ENCODE measurements around the gene RPS6KL1.

RPS6KL1 gene

DNA sequence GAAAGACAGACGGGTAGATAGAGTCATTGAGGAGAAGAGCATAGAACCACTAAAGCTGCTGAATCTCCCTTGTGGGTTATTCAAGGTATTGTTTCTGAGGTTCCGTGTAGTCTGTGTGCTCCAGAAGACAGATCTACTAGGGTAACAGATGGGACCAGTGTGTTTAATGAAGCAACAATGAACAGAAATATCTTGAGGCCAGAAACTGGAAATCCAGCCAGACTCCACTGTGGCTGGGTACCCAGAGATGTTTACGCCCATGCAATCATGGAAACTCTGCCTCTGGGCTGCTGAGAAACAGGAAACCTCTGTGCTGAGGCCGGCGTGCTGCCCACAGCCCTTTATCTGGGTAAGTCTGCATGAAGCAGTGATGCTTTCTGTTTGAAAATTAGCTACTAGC is 55.4 kb downstream of the RPS6KL1 start:
- no peaks in the 10 kb centered on the region for H3K36me3 ChIP-seq (replicated peaks)
- in situ Hi-C loops (cut with MboI; ENCODE audit: low sequenced_read_pairs), result no loop called here
- DNase-seq (ENCODE audit: low spot score in 2 of 2), result no peak
- no peaks in the 10 kb centered on the region for H3K27me3 ChIP-seq (ENCODE audit: low read depth)
- no peaks in the 10 kb centered on the region for H3K9me3 ChIP-seq
- no peaks in the 10 kb centered on the region for H3K4me1 ChIP-seq
- H3K4me3 ChIP-seq, result no peak overlapping the region

DNA sequence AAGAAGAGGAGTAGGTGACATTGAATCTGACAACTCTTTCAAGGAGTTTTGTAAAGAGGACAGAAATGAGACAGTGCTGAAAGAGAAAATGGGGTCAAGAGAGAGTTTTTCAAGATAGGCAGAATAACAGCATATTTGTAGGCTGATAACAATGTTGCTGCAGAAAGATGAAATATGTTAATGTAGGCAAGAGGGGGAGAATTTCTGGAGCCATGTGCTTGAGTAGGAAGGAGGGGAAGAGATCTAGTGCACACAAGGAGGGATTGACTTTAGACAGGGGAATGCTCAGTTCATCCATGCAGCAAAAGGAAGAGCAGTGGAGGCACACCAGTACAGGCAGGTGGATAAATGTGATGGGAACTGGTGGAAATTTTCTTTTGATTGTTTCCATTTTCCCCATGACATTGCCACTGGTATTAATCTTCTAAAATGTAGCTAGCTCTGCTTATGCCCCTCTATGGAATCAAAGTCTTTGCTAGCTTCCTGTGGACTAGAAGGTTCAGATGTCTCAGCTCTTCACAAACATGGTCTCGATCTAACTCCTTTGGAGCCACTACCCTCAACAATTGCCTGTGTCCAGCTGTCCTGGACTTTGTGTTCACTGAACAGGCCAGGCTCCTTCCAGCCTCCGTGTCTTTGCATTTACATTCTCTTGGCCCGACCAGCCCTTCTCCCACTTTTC is 56.2 kb downstream of the RPS6KL1 start:
- Histone ChIP-seq H3K4me3 (no peak overlapping the region), H3K4me1 (no peaks in the 10 kb centered on the region), H3K36me3 (replicated peaks) (no peaks in the 10 kb centered on the region), H3K9me3 (no peaks in the 10 kb centered on the region), H3K27me3 (ENCODE audit: low read depth) (no peaks in the 10 kb centered on the region)
- in situ Hi-C loops (cut with MboI; ENCODE audit: low sequenced_read_pairs), result no loop called here
- DNase-seq (ENCODE audit: low spot score in 2 of 2), result no peak

DNA sequence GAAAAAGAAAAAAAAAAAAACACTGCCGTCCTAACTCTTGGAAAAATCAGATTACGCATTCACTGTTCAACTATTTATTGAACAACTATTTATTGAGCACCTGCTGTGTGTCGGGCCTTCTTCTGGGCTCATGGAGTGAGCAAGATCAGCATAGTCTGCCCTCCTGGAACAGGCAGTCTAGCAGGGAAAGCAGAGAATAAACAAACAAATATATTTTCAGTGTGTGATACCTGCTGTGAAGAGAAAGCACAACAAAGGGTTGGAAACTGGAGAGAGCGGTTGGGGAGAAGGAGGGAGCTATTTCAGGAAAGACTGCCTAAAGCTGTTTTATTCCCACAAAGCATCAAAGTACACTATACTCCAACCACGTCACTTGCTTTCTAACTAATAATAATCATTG is 57.9 kb downstream of the RPS6KL1 start:
- in situ Hi-C loops (cut with MboI; ENCODE audit: low sequenced_read_pairs), result no loop called here
- no peaks in the 10 kb centered on the region; the same call in 1 of the 2 replicates for H3K4me1 ChIP-seq
- no peaks in the 10 kb centered on the region for H3K27me3 ChIP-seq (ENCODE audit: low read depth)
- H3K36me3 ChIP-seq (replicated peaks), result no peaks in the 10 kb centered on the region
- no peak for DNase-seq (ENCODE audit: low spot score in 2 of 2)
- no peak overlapping the region for H3K4me3 ChIP-seq
- H3K9me3 ChIP-seq, result no peaks in the 10 kb centered on the region

DNA sequence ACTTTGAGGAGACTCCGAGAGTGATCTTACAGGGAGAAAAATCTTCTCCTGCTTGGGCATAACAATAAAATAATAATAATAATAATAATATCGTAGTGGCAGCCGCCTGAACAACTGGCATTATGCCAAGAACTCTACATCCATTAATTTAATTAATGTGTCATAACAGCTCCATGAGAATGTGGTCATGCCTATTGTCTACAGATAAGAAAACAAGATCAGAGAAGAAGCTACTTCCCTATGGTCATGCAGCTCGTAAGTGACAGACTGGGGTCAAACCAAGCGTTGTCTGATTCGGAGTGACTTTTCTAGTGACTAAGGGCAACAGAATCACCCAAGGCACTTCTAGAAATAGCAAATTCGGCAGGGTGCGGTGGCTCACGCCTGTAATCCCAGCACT is 58.9 kb downstream of the RPS6KL1 start:
- in situ Hi-C loops (cut with MboI; ENCODE audit: low sequenced_read_pairs), result no loop called here
- H3K4me3 ChIP-seq, result no peak overlapping the region
- H3K36me3 ChIP-seq (replicated peaks), result no peaks in the 10 kb centered on the region
- no peaks in the 10 kb centered on the region for H3K9me3 ChIP-seq
- no peaks in the 10 kb centered on the region; the same call in 1 of the 2 replicates for H3K4me1 ChIP-seq
- H3K27me3 ChIP-seq (ENCODE audit: low read depth), result no peaks in the 10 kb centered on the region
- DNase-seq (ENCODE audit: low spot score in 2 of 2), result no peak

DNA sequence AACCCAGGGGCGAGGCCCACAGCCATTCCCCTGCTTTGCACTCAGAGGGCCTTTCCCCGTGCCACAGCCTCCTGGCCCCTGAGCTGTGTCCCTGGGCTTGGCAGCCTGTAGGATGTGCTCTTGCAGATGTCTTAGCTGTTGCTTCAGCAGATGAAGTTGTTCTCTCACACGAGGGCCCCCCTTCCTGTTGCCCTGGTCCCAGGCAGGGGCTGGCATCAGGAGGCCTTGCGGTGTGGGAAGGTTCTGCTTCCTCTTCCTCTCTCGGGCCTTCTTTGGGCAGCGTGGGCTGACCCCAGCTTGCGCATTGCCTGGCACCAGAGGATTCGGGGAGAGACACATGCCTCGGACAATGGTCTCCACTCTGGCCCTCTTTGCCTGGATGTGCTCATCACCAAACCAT is 59.8 kb downstream of the RPS6KL1 start:
- DNase-seq (ENCODE audit: low spot score in 2 of 2), result no peak
- Histone ChIP-seq H3K36me3 (replicated peaks) (no peaks in the 10 kb centered on the region), H3K9me3 (no peaks in the 10 kb centered on the region), H3K4me3 (no peak overlapping the region), H3K4me1 (no peaks in the 10 kb centered on the region; the same call in 1 of the 2 replicates), H3K27me3 (ENCODE audit: low read depth) (no peaks in the 10 kb centered on the region)
- in situ Hi-C loops (cut with MboI; ENCODE audit: low sequenced_read_pairs), result no loop called here

DNA sequence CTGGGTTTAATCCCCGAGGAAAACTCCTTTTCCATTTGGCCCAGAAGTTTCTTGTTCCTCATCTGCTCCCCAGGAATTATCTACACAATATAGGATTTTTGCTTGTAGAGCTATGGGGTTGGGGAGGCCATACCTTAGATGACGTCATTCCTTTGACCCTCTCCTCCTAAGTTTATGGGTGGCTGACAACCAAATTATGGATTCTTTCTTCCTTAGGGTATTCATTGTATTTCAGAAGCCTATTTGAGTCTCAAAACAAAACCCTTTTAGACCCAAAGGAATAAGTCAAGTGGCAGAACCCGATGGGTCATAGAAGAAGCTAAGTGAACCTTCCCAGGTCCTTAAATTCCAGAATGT is 61.3 kb downstream of the RPS6KL1 start:
- Histone ChIP-seq H3K36me3 (replicated peaks) (no peaks in the 10 kb centered on the region), H3K27me3 (ENCODE audit: low read depth) (no peaks in the 10 kb centered on the region), H3K9me3 (no peaks in the 10 kb centered on the region), H3K4me3 (no peak overlapping the region), H3K4me1 (no peaks in the 10 kb centered on the region; the same call in 1 of the 2 replicates)
- no peak for DNase-seq (ENCODE audit: low spot score in 2 of 2)
- in situ Hi-C loops (cut with MboI; ENCODE audit: low sequenced_read_pairs), result no loop called here

DNA sequence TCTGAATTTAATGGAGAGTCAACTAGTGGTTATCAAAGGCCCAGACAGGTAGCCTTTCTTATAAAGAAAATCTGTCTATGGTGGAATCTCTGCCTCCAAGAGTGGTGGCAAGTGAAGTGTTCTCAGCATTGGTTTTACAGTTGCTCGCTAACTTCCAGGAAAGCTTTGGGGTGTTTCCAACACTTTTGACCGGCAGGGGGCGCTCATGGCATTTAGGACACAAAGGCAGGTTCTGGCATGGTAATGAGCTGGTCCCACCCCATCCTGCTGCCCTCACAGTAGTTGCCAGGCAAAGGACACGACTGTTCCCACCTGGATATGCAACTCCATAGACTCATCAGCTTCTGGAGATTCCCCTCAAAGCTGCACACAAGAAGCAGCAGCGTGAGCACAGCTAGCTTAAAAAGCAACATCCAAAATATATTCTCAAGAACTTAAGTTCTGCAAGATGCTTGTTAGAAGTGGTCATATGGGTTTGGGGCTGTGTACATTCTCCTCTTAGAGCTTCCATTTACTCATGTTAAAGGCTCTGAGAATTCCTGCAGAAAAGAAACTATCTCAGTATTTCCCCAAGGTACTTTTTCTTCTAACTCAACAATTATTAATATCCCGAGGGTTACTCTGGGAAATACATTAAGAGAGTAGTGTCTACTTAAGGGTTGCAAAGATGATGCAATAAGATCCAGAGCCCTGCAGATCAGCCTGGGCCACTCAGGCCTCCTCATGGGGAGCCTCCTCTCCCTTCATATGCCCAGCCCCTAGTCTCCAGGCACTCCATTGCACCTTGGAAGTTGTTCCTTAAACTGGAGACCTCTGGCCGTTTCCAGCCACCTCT is 61.9 kb downstream of the RPS6KL1 start:
- DNase-seq (ENCODE audit: low spot score in 2 of 2), result peak; percentile 64 to 95
- Histone ChIP-seq H3K36me3 (replicated peaks) (no peaks in the 10 kb centered on the region), H3K9me3 (no peaks in the 10 kb centered on the region), H3K4me3 (no peak overlapping the region), H3K27me3 (ENCODE audit: low read depth) (no peaks in the 10 kb centered on the region), H3K4me1 (no peaks in the 10 kb centered on the region; the same call in 1 of the 2 replicates)
- in situ Hi-C loops (cut with MboI; ENCODE audit: low sequenced_read_pairs), result no loop called here

DNA sequence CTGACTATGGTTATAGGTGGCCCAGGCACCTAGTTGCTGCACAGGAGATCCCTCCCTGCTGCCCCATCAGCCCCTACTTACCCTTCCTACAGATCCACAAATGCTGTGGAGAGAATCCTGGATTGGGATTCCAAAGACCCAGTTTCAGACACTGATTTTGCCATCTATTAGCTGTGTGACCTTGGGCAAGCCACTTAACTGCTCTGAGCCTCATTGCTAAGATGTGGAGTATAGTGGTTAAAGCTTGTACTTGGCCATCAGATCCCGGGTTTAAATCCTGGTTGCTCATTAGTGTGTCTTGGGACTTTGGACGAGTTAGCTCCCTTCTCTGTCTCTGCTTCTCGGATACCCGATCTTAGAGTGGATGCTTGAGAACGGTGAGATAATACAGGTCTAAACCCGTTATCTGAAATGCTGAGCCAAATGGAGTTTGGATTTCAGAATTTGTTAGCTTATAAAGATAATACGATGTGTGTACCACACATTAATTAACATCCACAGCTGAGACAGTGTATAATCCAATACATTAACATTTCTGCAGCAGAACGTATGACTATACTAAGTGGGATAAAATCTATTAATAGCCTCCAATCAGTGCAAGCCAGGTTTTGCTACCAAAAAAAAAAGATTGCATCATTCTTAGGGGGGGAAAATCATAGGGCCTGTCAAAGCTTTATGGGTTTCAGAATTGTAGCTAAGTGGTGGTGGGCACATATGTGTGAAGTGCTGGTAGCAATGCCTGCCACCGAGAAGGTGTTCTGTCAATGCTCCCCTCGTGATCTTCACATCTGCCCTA is 63.1 kb downstream of the RPS6KL1 start:
- Histone ChIP-seq H3K4me3 (no peak overlapping the region), H3K9me3 (no peaks in the 10 kb centered on the region), H3K4me1 (no peaks in the 10 kb centered on the region; the same call in 1 of the 2 replicates), H3K27me3 (ENCODE audit: low read depth) (no peaks in the 10 kb centered on the region), H3K36me3 (replicated peaks) (no peaks in the 10 kb centered on the region)
- in situ Hi-C loops (cut with MboI; ENCODE audit: low sequenced_read_pairs), result no loop called here
- DNase-seq (ENCODE audit: low spot score in 2 of 2), result no peak

DNA sequence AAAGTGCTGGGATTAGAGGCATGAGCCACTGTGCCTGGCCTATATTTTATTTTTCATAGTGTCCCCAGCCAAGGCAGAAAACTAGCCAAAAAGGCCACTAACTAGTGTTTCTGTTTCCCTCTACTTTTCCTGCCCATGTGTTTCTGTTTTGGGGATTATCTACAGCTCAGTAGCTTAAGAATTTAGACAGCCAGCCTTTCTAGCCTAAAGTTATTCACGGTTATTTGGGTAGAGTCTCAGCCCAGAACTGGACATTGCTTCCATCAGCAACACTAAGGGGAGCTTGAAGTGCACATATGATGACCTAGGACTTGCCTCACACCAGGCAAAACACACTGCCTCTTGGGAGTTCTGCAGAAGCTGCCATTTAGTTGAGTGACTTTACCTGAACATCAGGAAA is 65.0 kb downstream of the RPS6KL1 start:
- in situ Hi-C loops (cut with MboI; ENCODE audit: low sequenced_read_pairs), result no loop called here
- no peaks in the 10 kb centered on the region for H3K36me3 ChIP-seq (replicated peaks)
- no peak for DNase-seq (ENCODE audit: low spot score in 2 of 2)
- H3K4me1 ChIP-seq, result no peaks in the 10 kb centered on the region; the same call in 1 of the 2 replicates
- H3K4me3 ChIP-seq, result no peak overlapping the region
- no peaks in the 10 kb centered on the region for H3K27me3 ChIP-seq (ENCODE audit: low read depth)
- H3K9me3 ChIP-seq, result no peaks in the 10 kb centered on the region

DNA sequence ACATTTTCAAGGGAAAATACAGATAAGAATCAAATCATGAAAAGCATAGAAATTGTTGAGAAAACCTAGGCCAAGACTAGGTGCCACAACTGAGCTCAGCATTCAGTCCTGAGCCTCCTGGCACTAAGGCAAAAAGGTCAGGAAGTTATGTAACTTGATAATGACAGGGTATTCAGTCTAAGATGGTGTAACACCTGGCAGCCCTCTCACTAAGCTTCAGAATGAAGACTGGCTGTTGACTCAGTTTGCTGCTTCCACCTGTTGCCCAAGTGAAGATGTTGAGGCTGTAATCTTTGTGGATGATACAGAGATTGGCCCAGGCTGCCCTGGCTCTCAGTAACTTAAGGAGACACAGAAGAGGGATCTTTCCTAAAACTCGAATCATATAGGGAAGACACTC is 66.7 kb downstream of the RPS6KL1 start:
- no peak for DNase-seq (ENCODE audit: low spot score in 2 of 2)

DNA sequence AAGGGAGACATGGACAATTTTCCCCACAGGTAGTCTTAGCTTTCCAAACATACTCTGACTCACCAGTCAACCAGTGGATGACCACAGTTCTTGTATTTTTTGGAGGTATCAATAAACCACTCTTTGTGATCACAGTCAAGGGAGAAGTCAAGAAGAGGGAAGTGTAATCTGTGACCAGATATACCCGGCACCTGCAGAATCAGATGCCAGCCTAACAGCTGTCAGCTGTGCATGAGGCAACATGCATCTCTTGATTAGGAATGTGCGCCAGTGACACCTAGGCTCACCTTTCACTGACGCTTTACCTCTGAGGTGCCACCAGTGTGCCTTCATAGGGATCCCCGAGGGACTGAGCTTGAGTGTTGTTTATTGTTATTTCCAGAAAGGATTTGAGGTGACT is 67.1 kb downstream of the RPS6KL1 start:
- Histone ChIP-seq H3K4me1 (no peaks in the 10 kb centered on the region), H3K36me3 (replicated peaks) (no peaks in the 10 kb centered on the region), H3K27me3 (ENCODE audit: low read depth) (no peaks in the 10 kb centered on the region), H3K9me3 (no peaks in the 10 kb centered on the region), H3K4me3 (no peak overlapping the region)
- no peak for DNase-seq (ENCODE audit: low spot score in 2 of 2)
- in situ Hi-C loops (cut with MboI; ENCODE audit: low sequenced_read_pairs), result no loop called here

More for the DNA sequence above, 66.7 kb downstream of the RPS6KL1 start:
- in situ Hi-C loops (cut with MboI; ENCODE audit: low sequenced_read_pairs), result no loop called here
- no peaks in the 10 kb centered on the region for H3K9me3 ChIP-seq
- H3K4me3 ChIP-seq, result no peak overlapping the region
- no peaks in the 10 kb centered on the region for H3K36me3 ChIP-seq (replicated peaks)
- H3K4me1 ChIP-seq, result no peaks in the 10 kb centered on the region; the same call in 1 of the 2 replicates
- no peaks in the 10 kb centered on the region for H3K27me3 ChIP-seq (ENCODE audit: low read depth)

DNA sequence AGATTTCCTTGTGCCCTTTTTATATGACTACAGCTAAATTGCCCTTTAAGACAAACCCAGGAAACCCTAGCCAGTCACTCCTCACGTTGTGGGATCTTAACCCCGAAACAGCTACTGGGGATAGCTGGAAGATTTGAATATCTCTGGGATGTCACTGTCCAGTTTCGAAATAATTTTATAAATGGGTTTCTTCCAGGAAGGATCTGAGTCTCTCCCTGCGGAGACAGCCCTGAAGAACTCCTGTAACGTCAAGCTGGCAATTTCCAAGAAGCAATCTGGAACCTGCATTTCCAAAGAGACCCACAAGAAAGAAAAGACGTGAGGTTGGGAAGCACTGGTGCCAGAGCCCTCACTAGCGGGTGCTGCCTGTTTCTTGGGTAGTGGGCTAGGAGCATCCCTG is 68.0 kb downstream of the RPS6KL1 start:
- no peaks in the 10 kb centered on the region for H3K27me3 ChIP-seq (ENCODE audit: low read depth)
- no peak for DNase-seq (ENCODE audit: low spot score in 2 of 2)
- H3K4me3 ChIP-seq, result no peak overlapping the region
- H3K36me3 ChIP-seq (replicated peaks), result no peaks in the 10 kb centered on the region
- in situ Hi-C loops (cut with MboI; ENCODE audit: low sequenced_read_pairs), result no loop called here
- no peaks in the 10 kb centered on the region for H3K9me3 ChIP-seq
- H3K4me1 ChIP-seq, result no peaks in the 10 kb centered on the region
